Upper lobe of left lung (tissue), 6 donors: Measurements from ENCODE around the gene SYTL2. TPM values are rescaled to one million over a fixed set of nuclear protein-coding genes. Genes with fewer than 3 reads are reported as not detected.

Source experiments
- ATAC-seq, 2 donors: fragments of 200-7000 bp; cut with Tn5 transposase; one replicate each; pipeline ENCODE4 v1.9.1; 2022; ENCODE audit warnings: mild to moderate bottlenecking in 2 of 2, moderate library complexity in 2 of 2; ENCODE audit not compliant: low FRiP score in 2 of 2
- DNase-seq, 2 donors: peaks; one replicate each; pipeline ENCODE4 v3.0.0-alpha.2; 2019 to 2020
- H3K27ac ChIP-seq, 4 donors: fragments of 200-600 bp; sonication (generic); one replicate each; pipeline ENCODE4 v1.5.1; 2016 to 2019
- H3K27me3 ChIP-seq, 4 donors: fragments of 200-600 bp; sonication (generic); one replicate each; pipeline ENCODE4 v1.5.1; 2017 to 2019
- H3K36me3 ChIP-seq, 4 donors: fragments of 200-600 bp; sonication (generic); one replicate each; pipeline ENCODE4 v1.5.1; 2016 to 2019
- H3K4me1 ChIP-seq, 4 donors: fragments of 200-600 bp; sonication (generic); one replicate each; pipeline ENCODE4 v1.5.1; 2018 to 2019
- H3K4me3 ChIP-seq, 4 donors: fragments of 200-600 bp; sonication (generic); one replicate each; pipeline ENCODE4 v1.5.1; 2017 to 2019; ENCODE audit warnings: mild to moderate bottlenecking in 2 of 4, moderate library complexity in 1 of 4
- H3K9me3 ChIP-seq, 4 donors: fragments of 200-600 bp; sonication (generic); one replicate each; pipeline ENCODE4 v1.5.1; 2018 to 2019
- EP300 ChIP-seq, 4 donors: sonication (generic); formaldehyde crosslinking; IDR thresholded peaks; one replicate each; pipeline ENCODE4 v1.5.1; 2017; ENCODE audit warnings: antibody characterized with exemption in 4 of 4, control low read depth in 2 of 4
- POLR2A ChIP-seq, 4 donors: fragments of 450-650 bp; IDR thresholded peaks; one replicate each; pipeline ENCODE4 v1.5.1; 2016 to 2017; ENCODE audit warnings: antibody characterized with exemption in 4 of 4, mild to moderate bottlenecking in 2 of 4
- POLR2AphosphoS5 ChIP-seq, 2 donors: sonication (generic); formaldehyde crosslinking; IDR thresholded peaks; one replicate each; pipeline ENCODE4 v1.5.1; 2017; ENCODE audit warnings: antibody characterized with exemption in 2 of 2
- WGBS, 2 donors: methylation state at CpG; one replicate each; pipeline ENCODE4 v1.1.5; 2017 to 2018; 5-methylcytosine and 5-hydroxymethylcytosine counted together
- total RNA-seq, 6 donors: library from RNA; depleted of rRNA in 4 of 6; stranded (reverse); fragments of >200 nt in 4 of 6; gene quantifications; one replicate each; pipeline versions ENCODE4 v1.1.0 to v1.2.1, GENCODE V29; 2016 to 2021
- TF ChIP-seq, protein P1 (sequence below), 6 experiments: fragments of 450-650 bp in 4 of 6; fragments of 200-600 bp in 2 of 6; sonication (generic) in 2 of 6; IDR thresholded peaks; one replicate each; pipeline ENCODE4 v1.5.1; 2016 to 2019; ENCODE audit warnings: antibody characterized with exemption in 6 of 6
- donor health status: DM: no; HTN: no; CAD: no; lungs with moderate emphysema.
- donor health status: DM: no; HTN: yes; CAD: no; lungs with severe emphysema.

The SYTL2 gene
- total RNA-seq, 6 donors from 2014 or later = 11.9 to 52.7 (median 20.1) TPM

DNA sequence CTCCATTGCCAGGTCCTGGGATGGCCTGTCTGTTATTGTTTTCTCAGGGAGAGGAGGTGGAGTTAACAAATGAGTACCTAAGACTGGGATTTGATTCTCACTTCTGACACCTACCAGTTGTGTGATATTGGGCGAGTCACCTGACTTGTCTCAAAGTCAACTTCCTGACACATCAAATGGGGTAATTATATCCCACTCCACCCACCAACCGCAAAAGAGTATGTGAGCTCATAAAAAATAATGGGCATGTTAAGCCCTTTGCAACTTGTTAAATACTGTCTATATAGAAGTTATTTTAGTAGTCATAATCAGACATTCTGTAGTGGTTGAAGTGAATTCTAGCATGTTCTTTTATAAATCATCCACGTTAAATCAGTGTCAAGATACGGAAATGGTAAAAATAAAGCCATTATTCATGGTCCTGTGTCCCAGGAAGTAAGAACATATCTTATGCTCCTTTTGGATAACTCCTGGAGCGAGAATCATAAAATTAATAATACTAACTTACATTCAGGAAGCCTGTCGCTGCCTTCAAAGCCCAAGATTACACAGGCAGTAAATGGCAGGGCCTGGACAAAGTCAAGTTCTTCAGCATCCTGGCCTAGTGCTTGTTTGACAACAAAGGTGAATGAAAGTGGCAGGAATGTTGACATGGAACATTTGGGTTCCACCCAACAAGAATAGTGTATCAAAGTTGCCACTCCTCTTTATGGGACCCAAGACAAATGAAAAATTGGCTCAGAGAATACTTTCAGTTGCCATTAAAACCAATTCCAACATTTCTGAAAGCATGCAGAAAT lies 54.3 kb downstream of the SYTL2 start:
- H3K36me3 ChIP-seq = no peaks in the 10 kb centered on the region
- 87% methylated on average over 6 of the region's 6 CpGs for WGBS, 2 donors
- TF ChIP-seq EP300 (IDR thresholded peaks at IDR 0.05) (no peak), POLR2A (IDR thresholded peaks at IDR 0.05) (no peak)
- H3K27me3 ChIP-seq = no peaks in the 10 kb centered on the region
- H3K27ac ChIP-seq = no peak overlapping the region
- H3K4me1 ChIP-seq = peaks cover 0 to 20% (median 6%) of the 10 kb centered on the region in 4 donors
- no peak for ATAC-seq
- H3K4me3 ChIP-seq = no peak overlapping the region
- DNase-seq = no peak
- no peaks in the 10 kb centered on the region for H3K9me3 ChIP-seq

DNA sequence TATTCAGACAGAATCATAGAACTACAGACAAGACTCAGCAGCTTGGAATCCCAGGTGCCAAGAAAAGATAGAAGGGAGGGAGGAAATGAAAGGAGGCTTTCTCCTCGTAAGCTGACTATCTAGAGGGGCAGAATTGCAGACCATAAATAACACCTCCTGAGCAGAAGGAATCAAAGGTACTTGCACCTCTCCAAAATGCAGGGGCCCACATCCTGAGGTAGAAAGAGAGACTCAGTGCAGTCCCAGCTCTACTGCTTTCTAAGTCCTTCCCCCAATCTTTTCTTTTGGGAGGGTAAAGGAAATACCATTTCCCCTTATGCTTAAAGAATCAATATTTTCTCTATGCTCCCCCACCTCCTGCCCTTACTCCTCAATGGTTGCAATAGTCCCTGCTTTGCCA lies 55.2 kb downstream of the SYTL2 start:
- Histone ChIP-seq H3K27ac (no peak overlapping the region), H3K27me3 (no peaks in the 10 kb centered on the region), H3K4me3 (no peak overlapping the region), H3K36me3 (no peaks in the 10 kb centered on the region), H3K4me1 (peaks cover 0 to 27% (median 14%) of the 10 kb centered on the region in 4 donors), H3K9me3 (no peaks in the 10 kb centered on the region)
- DNase-seq (no peak), ATAC-seq (no peak)
- 77 to 85% methylated on average over 1 of the region's 1 CpG for WGBS, 2 donors
- no peak for TF ChIP-seq POLR2A (IDR thresholded peaks at IDR 0.05)
- no peak for TF ChIP-seq EP300 (IDR thresholded peaks at IDR 0.05)
- TF ChIP-seq POLR2AphosphoS5 (IDR thresholded peaks at IDR 0.05) = no peak
- TF ChIP-seq, protein P1, sequence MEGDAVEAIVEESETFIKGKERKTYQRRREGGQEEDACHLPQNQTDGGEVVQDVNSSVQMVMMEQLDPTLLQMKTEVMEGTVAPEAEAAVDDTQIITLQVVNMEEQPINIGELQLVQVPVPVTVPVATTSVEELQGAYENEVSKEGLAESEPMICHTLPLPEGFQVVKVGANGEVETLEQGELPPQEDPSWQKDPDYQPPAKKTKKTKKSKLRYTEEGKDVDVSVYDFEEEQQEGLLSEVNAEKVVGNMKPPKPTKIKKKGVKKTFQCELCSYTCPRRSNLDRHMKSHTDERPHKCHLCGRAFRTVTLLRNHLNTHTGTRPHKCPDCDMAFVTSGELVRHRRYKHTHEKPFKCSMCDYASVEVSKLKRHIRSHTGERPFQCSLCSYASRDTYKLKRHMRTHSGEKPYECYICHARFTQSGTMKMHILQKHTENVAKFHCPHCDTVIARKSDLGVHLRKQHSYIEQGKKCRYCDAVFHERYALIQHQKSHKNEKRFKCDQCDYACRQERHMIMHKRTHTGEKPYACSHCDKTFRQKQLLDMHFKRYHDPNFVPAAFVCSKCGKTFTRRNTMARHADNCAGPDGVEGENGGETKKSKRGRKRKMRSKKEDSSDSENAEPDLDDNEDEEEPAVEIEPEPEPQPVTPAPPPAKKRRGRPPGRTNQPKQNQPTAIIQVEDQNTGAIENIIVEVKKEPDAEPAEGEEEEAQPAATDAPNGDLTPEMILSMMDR (IDR thresholded peaks at IDR 0.05) = no peak

- Histone ChIP-seq H3K27me3 (no peaks in the 10 kb centered on the region), H3K9me3 (no peaks in the 10 kb centered on the region), H3K4me1 (peaks cover 0 to 27% (median 18%) of the 10 kb centered on the region in 4 donors), H3K36me3 (no peaks in the 10 kb centered on the region), H3K27ac (no peak overlapping the region), H3K4me3 (no peak overlapping the region)
- no peak for DNase-seq
- ATAC-seq = no peak
- TF ChIP-seq POLR2A (IDR thresholded peaks at IDR 0.05) (no peak), EP300 (IDR thresholded peaks at IDR 0.05) (no peak), POLR2AphosphoS5 (IDR thresholded peaks at IDR 0.05) (no peak)
- TF ChIP-seq, protein P1 (IDR thresholded peaks at IDR 0.05) = no peak
- 83 to 95% methylated on average over 2 of the region's 2 CpGs for WGBS, 2 donors
These were observed 55.7 kb downstream of the SYTL2 start for GRCh38 chr11:85755285-85755684.

DNA sequence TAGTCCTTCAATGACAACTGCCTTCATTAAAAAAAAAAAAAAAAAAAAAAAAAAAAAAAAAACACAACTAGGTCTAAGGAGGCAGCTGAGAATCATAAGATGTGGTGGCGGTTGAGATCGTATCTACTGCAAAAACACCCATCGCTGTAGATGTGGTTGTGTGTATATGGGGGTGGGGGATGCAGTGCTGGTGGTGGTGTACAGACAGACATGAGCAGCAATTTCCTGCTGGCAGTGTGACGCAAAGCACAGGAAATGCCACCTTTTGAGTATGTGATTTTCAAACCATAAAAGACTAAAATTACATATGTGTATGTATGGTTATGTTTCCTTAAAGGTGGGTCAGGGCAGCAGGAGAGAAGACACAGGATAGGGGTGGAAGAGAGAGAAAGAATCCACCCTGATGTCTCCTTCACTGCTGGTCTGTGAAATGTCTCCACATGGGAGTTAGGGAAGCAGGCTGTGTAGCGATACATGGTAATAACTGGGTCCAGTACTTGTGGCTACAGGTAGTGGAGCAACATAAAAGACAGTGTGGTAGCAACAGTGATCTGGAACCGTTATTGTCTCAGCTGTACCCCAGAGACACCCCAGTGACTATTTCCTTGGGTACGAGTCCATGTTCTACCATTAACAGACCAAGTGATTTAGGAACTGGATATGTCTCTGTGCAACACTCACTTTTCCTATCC lies 57.9 kb downstream of the SYTL2 start:
- no peaks in the 10 kb centered on the region for H3K9me3 ChIP-seq
- WGBS, 2 donors = 54 to 75% methylated on average over 7 of the region's 7 CpGs
- ATAC-seq (peak in 1 of 2 donors; percentile 74), DNase-seq (peak in 1 of 2 donors; percentile 53)
- no peaks in the 10 kb centered on the region for H3K36me3 ChIP-seq
- no peak overlapping the region for H3K4me3 ChIP-seq
- H3K4me1 ChIP-seq = peaks cover 0 to 28% (median 24%) of the 10 kb centered on the region in 4 donors
- no peaks in the 10 kb centered on the region for H3K27me3 ChIP-seq
- H3K27ac ChIP-seq = peak overlapping the region in 1 of 4 donors; percentile 44
- peak in 1 of 2 donors; percentile 48 for TF ChIP-seq POLR2AphosphoS5 (IDR thresholded peaks at IDR 0.05)
- TF ChIP-seq POLR2A (IDR thresholded peaks at IDR 0.05) = no peak
- TF ChIP-seq, protein P1 (IDR thresholded peaks at IDR 0.05) = no peak
- no peak for TF ChIP-seq EP300 (IDR thresholded peaks at IDR 0.05)

DNA sequence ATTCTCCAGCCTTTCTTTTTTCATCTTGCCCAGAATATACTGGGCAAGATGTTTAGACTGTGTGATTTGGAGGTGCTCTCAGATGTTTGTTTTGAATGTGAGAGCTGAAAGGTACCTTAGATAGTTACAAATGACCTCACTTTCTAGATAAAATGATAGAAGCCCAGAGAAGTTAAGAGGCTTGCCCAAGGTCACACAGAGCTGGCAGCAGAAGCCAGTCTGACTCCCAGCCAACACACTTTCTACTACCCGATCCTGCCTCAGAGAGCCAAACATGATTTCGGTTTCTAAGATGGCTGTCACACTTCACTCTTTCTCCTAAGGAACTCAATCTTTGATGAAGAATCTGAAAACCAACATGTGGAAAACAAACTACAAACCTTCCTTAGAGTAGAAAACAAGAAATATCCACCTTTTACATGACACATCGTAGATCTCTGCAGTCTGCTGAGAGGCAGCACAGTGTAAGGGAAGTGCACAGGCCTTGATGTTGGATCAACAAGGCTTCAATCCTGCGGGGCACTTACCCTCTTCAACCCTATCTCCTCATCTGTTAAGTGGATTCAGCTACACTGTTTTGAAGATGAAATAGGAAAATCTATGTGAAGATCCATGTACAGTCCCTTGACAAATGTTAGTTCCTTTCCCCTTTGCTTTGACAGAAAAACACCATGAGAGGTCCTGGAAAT lies 58.6 kb downstream of the SYTL2 start:
- 55 to 70% methylated on average over 4 of the region's 4 CpGs for WGBS, 2 donors
- Histone ChIP-seq H3K4me3 (no peak overlapping the region), H3K36me3 (no peaks in the 10 kb centered on the region), H3K27ac (no peak overlapping the region), H3K27me3 (no peaks in the 10 kb centered on the region), H3K9me3 (no peaks in the 10 kb centered on the region), H3K4me1 (peaks cover 0 to 28% (median 24%) of the 10 kb centered on the region in 4 donors)
- DNase-seq (no peak), ATAC-seq (no peak)
- TF ChIP-seq POLR2A (IDR thresholded peaks at IDR 0.05) (no peak), EP300 (IDR thresholded peaks at IDR 0.05) (no peak), POLR2AphosphoS5 (IDR thresholded peaks at IDR 0.05) (no peak)
- TF ChIP-seq, protein P1 (IDR thresholded peaks at IDR 0.05) = no peak
